Measurements from ENCODE around the gene RALA.

RALA gene

GRCh38 chr7:39624935-39625694 is 1.7 kb downstream of the RALA start:
- peak overlapping the region; percentile 90 for H3K4me3 ChIP-seq (ENCODE audit: low read depth, low read length)
- H3K4me1 ChIP-seq (ENCODE audit: control insufficient read depth, insufficient read depth, low read length), result peaks cover 41% of the 10 kb centered on the region
- H3K9ac ChIP-seq (ENCODE audit: low read depth, low read length), result no peak overlapping the region
- no peaks in the 10 kb centered on the region for H3K36me3 ChIP-seq (ENCODE audit: control insufficient read depth, insufficient read depth, low read length)
- H3K9me3 ChIP-seq (ENCODE audit: control insufficient read depth, insufficient read depth, low read length), result no peaks in the 10 kb centered on the region
- H3K27ac ChIP-seq (ENCODE audit: low read depth, low read length), result no peak overlapping the region
- no peaks in the 10 kb centered on the region for H3K27me3 ChIP-seq (ENCODE audit: control insufficient read depth, insufficient read depth, low read length)

DNA sequence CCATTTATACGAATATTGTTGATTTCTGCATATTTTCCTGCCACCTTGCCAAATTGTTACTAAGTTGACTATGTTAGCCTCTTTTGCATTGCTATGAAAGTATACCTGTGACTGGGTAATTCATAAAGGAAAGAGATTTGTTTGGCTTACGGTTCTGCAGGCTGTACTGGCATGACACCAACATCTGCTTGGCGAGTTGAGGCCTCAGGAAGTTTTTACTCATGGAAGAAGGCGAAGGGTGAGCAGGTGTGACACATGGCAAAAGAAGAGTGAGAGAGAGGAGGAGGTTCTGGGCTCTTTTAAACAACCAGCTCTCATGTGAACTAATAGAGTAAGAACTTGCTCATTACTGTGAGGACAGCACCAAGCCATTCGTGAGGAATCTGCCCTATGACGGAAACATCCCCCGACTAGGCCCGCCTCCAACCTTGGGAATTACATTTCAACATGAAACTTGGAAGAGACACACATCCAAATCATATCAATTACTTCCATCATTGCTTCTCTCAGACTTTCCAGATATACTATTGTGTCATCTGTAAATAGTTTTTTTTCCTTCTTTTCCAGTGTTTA is 8.4 kb downstream of the RALA start:
- Histone ChIP-seq H3K9ac (ENCODE audit: low read depth, low read length) (no peak overlapping the region), H3K4me3 (ENCODE audit: low read depth, low read length) (no peak overlapping the region), H3K9me3 (ENCODE audit: control insufficient read depth, insufficient read depth, low read length) (no peaks in the 10 kb centered on the region), H3K36me3 (ENCODE audit: control insufficient read depth, insufficient read depth, low read length) (peaks cover 17% of the 10 kb centered on the region), H3K27ac (ENCODE audit: low read depth, low read length) (no peak overlapping the region), H3K4me1 (ENCODE audit: control insufficient read depth, insufficient read depth, low read length) (peaks cover 20% of the 10 kb centered on the region), H3K27me3 (ENCODE audit: control insufficient read depth, insufficient read depth, low read length) (no peaks in the 10 kb centered on the region)

- Histone ChIP-seq H3K4me1 (ENCODE audit: control insufficient read depth, insufficient read depth, low read length) (peaks cover 7% of the 10 kb centered on the region; the same call in 1 of the 2 replicates), H3K9ac (ENCODE audit: low read depth, low read length) (no peak overlapping the region), H3K27me3 (ENCODE audit: control insufficient read depth, insufficient read depth, low read length) (no peaks in the 10 kb centered on the region), H3K4me3 (ENCODE audit: low read depth, low read length) (no peak overlapping the region), H3K9me3 (ENCODE audit: control insufficient read depth, insufficient read depth, low read length) (no peaks in the 10 kb centered on the region), H3K36me3 (ENCODE audit: control insufficient read depth, insufficient read depth, low read length) (peaks cover 20% of the 10 kb centered on the region), H3K27ac (ENCODE audit: low read depth, low read length) (no peak overlapping the region)
These were observed 10.4 kb downstream of the RALA start for GRCh38 chr7:39633563-39634477.

GRCh38 chr7:39634478-39634805 is 11.1 kb downstream of the RALA start:
- H3K27ac ChIP-seq (ENCODE audit: low read depth, low read length), result no peak overlapping the region

DNA sequence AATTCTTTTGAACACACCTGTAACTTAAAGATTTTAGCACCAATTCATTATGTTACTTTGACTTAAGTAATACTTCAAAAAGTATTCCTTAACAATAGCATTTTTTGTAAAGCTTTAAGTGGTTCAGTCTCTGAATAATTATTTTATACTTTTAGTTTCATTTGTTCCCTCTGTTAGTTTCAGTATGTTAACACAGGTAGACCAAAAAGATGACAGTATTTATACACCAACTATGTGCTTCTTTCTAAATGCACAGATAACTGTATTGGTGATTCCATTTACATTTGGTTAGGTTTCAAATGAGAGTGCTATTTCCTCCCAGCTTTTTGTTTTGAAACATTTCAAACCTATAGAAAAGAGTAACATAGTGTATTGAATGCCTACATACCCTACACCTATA is 14.0 kb downstream of the RALA start:
- Histone ChIP-seq H3K27me3 (ENCODE audit: control insufficient read depth, insufficient read depth, low read length) (no peaks in the 10 kb centered on the region), H3K27ac (ENCODE audit: low read depth, low read length) (no peak overlapping the region), H3K4me3 (ENCODE audit: low read depth, low read length) (no peak overlapping the region), H3K36me3 (ENCODE audit: control insufficient read depth, insufficient read depth, low read length) (peaks cover 11% of the 10 kb centered on the region), H3K9ac (ENCODE audit: low read depth, low read length) (no peak overlapping the region), H3K9me3 (ENCODE audit: control insufficient read depth, insufficient read depth, low read length) (no peaks in the 10 kb centered on the region), H3K4me1 (ENCODE audit: control insufficient read depth, insufficient read depth, low read length) (peaks cover 22% of the 10 kb centered on the region)

More at GRCh38 chr7:39634478-39634805, 11.1 kb downstream of the RALA start:
- no peak overlapping the region for H3K9ac ChIP-seq (ENCODE audit: low read depth, low read length)
- H3K36me3 ChIP-seq (ENCODE audit: control insufficient read depth, insufficient read depth, low read length), result peaks cover 20% of the 10 kb centered on the region
- H3K4me1 ChIP-seq (ENCODE audit: control insufficient read depth, insufficient read depth, low read length), result peaks cover 10% of the 10 kb centered on the region; the same call in 1 of the 2 replicates
- H3K9me3 ChIP-seq (ENCODE audit: control insufficient read depth, insufficient read depth, low read length), result no peaks in the 10 kb centered on the region
- H3K4me3 ChIP-seq (ENCODE audit: low read depth, low read length), result no peak overlapping the region
- no peaks in the 10 kb centered on the region for H3K27me3 ChIP-seq (ENCODE audit: control insufficient read depth, insufficient read depth, low read length)

DNA sequence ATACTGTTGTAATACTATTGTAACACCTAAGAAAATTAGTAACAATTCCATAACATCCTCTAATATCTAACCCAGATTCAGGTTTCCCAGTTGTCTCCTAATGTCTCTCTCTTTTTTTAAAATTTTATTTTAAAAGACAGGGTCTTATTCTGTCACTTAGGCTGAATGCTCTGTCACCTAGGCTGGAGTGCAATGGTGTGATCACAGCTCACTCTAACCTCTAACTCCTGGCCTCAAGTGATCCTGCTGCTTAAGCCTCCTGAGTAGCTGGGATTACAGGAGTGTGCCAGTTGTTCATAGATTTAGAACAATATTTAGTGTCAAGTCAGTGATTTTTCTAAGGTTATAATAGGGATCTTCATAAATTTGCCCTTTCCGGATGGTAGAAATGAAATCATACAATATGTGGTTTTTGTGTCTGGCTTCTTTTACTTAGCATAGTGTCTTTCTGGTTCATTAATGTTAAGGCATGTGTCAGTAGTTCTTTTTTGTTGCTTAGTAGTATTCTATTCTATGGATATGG is 14.7 kb downstream of the RALA start:
- no peak overlapping the region for H3K9ac ChIP-seq (ENCODE audit: low read depth, low read length)
- H3K27me3 ChIP-seq (ENCODE audit: control insufficient read depth, insufficient read depth, low read length), result no peaks in the 10 kb centered on the region
- H3K36me3 ChIP-seq (ENCODE audit: control insufficient read depth, insufficient read depth, low read length), result peaks cover 11% of the 10 kb centered on the region
- H3K27ac ChIP-seq (ENCODE audit: low read depth, low read length), result no peak overlapping the region
- peaks cover 24% of the 10 kb centered on the region for H3K4me1 ChIP-seq (ENCODE audit: control insufficient read depth, insufficient read depth, low read length)
- no peak overlapping the region for H3K4me3 ChIP-seq (ENCODE audit: low read depth, low read length)
- no peaks in the 10 kb centered on the region for H3K9me3 ChIP-seq (ENCODE audit: control insufficient read depth, insufficient read depth, low read length)

DNA sequence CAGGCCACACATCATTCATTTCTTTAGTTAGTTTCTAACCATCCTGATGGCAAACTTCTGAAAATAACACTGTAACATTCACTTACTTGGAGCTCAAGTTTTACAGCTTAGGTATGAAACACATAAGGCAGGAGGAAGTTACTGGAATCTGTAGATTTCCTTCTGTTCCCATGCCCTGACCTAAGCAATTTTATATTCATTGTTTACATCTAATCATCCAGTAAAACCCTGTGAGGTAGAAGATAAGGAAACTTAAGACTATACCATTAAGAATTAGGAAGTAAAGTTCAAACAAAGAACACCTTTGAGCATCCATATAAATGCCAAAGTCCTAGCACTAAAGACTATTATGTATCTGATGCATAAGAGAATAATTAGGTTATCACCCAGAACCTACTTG is 19.5 kb downstream of the RALA start:
- H3K27me3 ChIP-seq (ENCODE audit: control insufficient read depth, insufficient read depth, low read length), result no peaks in the 10 kb centered on the region
- peaks cover 24% of the 10 kb centered on the region for H3K4me1 ChIP-seq (ENCODE audit: control insufficient read depth, insufficient read depth, low read length)
- no peaks in the 10 kb centered on the region for H3K9me3 ChIP-seq (ENCODE audit: control insufficient read depth, insufficient read depth, low read length)
- H3K9ac ChIP-seq (ENCODE audit: low read depth, low read length), result no peak overlapping the region
- H3K27ac ChIP-seq (ENCODE audit: low read depth, low read length), result no peak overlapping the region
- H3K36me3 ChIP-seq (ENCODE audit: control insufficient read depth, insufficient read depth, low read length), result no peaks in the 10 kb centered on the region; the same call in 1 of the 2 replicates
- H3K4me3 ChIP-seq (ENCODE audit: low read depth, low read length), result no peak overlapping the region

GRCh38 chr7:39644170-39644569 is 20.8 kb downstream of the RALA start:
- Histone ChIP-seq H3K4me1 (ENCODE audit: control insufficient read depth, insufficient read depth, low read length) (peaks cover 24% of the 10 kb centered on the region), H3K9ac (ENCODE audit: low read depth, low read length) (no peak overlapping the region), H3K9me3 (ENCODE audit: control insufficient read depth, insufficient read depth, low read length) (no peaks in the 10 kb centered on the region), H3K4me3 (ENCODE audit: low read depth, low read length) (no peak overlapping the region), H3K27ac (ENCODE audit: low read depth, low read length) (no peak overlapping the region), H3K27me3 (ENCODE audit: control insufficient read depth, insufficient read depth, low read length) (no peaks in the 10 kb centered on the region), H3K36me3 (ENCODE audit: control insufficient read depth, insufficient read depth, low read length) (no peaks in the 10 kb centered on the region; the same call in 1 of the 2 replicates)

DNA sequence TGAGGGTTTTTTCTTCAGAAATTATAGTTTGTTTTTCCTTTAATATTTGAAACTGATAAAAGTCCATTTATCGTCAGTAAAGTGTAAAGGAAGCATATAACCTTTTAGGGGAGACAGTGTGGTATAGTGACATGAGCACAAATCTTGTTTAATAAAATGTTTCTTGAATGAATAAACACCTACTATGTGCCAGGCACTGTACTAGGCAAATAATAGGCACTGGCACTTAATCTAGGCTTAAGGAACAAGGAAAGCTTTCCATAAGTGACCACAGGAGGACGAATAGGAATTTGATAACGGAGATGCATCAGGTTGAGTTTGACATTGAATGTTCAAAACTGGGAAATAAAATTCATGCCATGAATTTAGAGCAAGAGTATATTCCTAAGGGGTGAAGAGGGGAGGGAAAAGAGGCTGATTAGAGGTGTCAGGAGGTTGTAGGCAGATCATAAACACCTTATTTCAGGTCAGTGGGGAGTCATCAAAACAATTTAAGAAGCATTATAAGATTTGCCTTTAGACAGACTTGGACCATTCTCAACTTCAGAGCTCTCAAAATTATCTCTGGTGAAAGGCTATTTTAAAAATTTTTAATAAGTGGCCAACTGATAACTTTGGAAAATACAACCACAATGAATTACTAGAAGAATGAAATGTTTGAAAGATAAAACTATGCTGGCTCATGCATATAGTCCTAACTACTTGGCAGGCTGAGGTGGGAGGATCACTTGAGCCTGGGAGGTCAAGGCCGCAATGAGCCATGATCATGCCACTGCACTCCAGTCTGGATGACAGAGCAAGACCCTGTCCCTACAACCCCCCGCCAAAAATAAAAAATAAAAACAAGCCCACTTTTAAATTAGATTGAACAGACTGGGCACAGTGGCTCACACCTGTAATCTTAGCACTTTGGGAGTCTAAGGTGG is 22.4 kb downstream of the RALA start:
- no peak overlapping the region for H3K4me3 ChIP-seq (ENCODE audit: low read depth, low read length)
- H3K27ac ChIP-seq (ENCODE audit: low read depth, low read length), result no peak overlapping the region
- H3K9ac ChIP-seq (ENCODE audit: low read depth, low read length), result no peak overlapping the region
- peaks cover 12% of the 10 kb centered on the region for H3K4me1 ChIP-seq (ENCODE audit: control insufficient read depth, insufficient read depth, low read length)
- no peaks in the 10 kb centered on the region for H3K9me3 ChIP-seq (ENCODE audit: control insufficient read depth, insufficient read depth, low read length)
- no peaks in the 10 kb centered on the region for H3K27me3 ChIP-seq (ENCODE audit: control insufficient read depth, insufficient read depth, low read length)
- H3K36me3 ChIP-seq (ENCODE audit: control insufficient read depth, insufficient read depth, low read length), result no peaks in the 10 kb centered on the region

DNA sequence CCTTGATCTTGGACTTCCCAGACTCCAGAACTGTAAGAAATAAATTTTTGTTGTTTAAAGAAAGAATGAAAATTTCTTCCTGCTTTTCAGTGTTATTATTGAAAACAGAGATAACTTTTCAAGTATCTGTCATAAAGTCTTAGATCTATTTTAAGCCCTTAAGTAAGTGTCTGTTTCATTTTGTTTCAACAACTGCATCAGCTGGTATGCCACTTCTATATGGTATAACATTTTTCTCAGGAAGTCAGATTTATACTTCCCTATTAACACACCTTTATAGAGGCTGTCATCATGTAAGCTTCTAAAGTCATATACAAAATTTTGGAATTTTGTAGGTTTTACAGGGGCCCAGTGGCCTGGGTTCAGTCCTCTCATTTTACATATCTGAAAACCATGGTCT is 24.4 kb downstream of the RALA start:
- Histone ChIP-seq H3K27me3 (ENCODE audit: control insufficient read depth, insufficient read depth, low read length) (no peaks in the 10 kb centered on the region), H3K36me3 (ENCODE audit: control insufficient read depth, insufficient read depth, low read length) (no peaks in the 10 kb centered on the region), H3K4me1 (ENCODE audit: control insufficient read depth, insufficient read depth, low read length) (peaks cover under 1% of the 10 kb centered on the region; the same call in 1 of the 2 replicates), H3K27ac (ENCODE audit: low read depth, low read length) (no peak overlapping the region), H3K4me3 (ENCODE audit: low read depth, low read length) (no peak overlapping the region), H3K9ac (ENCODE audit: low read depth, low read length) (no peak overlapping the region), H3K9me3 (ENCODE audit: control insufficient read depth, insufficient read depth, low read length) (no peaks in the 10 kb centered on the region)

Data from HUES48 (cell line).